Prostate gland (tissue), 2 donors: ENCODE data around the gene CCSAP.

Experiments
- POLR2A ChIP-seq: fragments of 450-650 bp; IDR thresholded peaks from one replicate; pipeline ENCODE4 v1.6.1; 2016; ENCODE audit warnings: antibody characterized with exemption, mild to moderate bottlenecking
- POLR2AphosphoS5 ChIP-seq: sonication (generic); formaldehyde crosslinking; IDR thresholded peaks from one replicate; pipeline ENCODE4 v1.6.1; 2017; ENCODE audit warnings: antibody characterized with exemption
- TF ChIP-seq, protein P1 (sequence below), 4 experiments: fragments of 200-600 bp in 2 of 4; fragments of 450-650 bp in 2 of 4; sonication (generic) in 2 of 4; IDR thresholded peaks; 1 replicate in 3 of 4; 2 replicates in 1 of 4; pipeline ENCODE4 v1.5.1; 2016 to 2019; ENCODE audit warnings: antibody characterized with exemption in 4 of 4, mild to moderate bottlenecking in 2 of 4, moderate library complexity in 2 of 4

DNA sequence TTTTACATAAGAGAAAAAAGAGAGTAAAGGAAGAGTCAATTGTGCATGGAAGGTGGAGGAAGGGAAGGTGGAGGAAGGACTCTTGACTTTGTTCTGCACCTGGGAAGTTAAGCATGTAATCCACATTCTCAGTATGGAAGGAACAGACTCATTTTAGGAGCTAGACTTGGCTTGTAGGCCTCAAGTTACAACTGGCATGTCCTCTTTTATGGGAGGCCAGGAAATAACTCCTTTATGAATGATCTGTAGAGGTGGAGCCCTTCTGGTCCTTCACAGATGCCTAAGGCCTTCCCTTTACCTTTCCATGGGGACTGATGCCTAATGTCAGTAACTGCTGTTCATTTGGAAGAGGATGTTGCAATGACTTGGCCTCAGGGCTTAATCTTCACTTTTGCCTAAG, 29.4 kb upstream of the CCSAP start:
- TF ChIP-seq POLR2AphosphoS5, result no peak
- TF ChIP-seq, protein P1, sequence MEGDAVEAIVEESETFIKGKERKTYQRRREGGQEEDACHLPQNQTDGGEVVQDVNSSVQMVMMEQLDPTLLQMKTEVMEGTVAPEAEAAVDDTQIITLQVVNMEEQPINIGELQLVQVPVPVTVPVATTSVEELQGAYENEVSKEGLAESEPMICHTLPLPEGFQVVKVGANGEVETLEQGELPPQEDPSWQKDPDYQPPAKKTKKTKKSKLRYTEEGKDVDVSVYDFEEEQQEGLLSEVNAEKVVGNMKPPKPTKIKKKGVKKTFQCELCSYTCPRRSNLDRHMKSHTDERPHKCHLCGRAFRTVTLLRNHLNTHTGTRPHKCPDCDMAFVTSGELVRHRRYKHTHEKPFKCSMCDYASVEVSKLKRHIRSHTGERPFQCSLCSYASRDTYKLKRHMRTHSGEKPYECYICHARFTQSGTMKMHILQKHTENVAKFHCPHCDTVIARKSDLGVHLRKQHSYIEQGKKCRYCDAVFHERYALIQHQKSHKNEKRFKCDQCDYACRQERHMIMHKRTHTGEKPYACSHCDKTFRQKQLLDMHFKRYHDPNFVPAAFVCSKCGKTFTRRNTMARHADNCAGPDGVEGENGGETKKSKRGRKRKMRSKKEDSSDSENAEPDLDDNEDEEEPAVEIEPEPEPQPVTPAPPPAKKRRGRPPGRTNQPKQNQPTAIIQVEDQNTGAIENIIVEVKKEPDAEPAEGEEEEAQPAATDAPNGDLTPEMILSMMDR (IDR thresholded peaks at IDR 0.05), result no peak
- no peak for TF ChIP-seq POLR2A
